Lower leg skin (tissue), 3 donors: ENCODE results near the gene GRIFIN.

Experiments used
- CTCF ChIP-seq, 3 donors: fragments of 450-650 bp; IDR thresholded peaks; one replicate each; pipeline ENCODE4 v1.5.1; 2016; ENCODE audit warnings: antibody characterized with exemption in 3 of 3, mild to moderate bottlenecking in 3 of 3, moderate library complexity in 2 of 3
- POLR2A ChIP-seq, 2 donors: fragments of 450-650 bp; IDR thresholded peaks; one replicate each; pipeline ENCODE4 v1.6.1; 2016 to 2017; ENCODE audit warnings: antibody characterized with exemption in 2 of 2, mild to moderate bottlenecking in 1 of 2, moderate library complexity in 1 of 2

DNA sequence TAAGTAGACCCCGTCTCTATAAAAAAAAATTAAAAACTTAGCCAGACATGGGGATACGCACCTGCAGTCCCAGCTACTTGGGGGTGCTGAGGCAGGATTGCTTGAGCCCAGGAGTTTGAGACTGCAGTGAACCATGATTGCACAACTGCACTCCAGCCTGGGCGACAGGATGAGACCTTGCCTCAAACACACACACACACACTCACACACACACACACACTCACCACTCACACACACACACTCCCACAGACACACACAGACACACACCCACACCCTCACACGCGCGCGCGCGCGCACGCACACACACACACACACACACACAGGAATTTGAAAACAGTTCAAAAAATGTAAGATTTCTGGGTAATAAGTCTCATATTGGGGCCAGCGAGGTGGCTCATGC, 8.7 kb upstream of the GRIFIN start:
- TF ChIP-seq CTCF (IDR thresholded peaks at IDR 0.05) (no peak), POLR2A (IDR thresholded peaks at IDR 0.05) (no peak)
